GDM1 (cell line): ENCODE data around the gene VAV1.
A peak's percentile ranks its signal among the peaks of the same experiment; 100 is the strongest.

Source experiments
- DNase-seq: peaks from one replicate; lab custom pipeline; 2025; lab: John Stamatoyannopoulos, UW

The VAV1 gene

GRCh38 chr19:6772028-6772865, at the start of gene VAV1:
TSS of gene VAV1 (plus strand) at chr19:6772708. CDS start at chr19:6772808, 100 bp downstream.
- DNase-seq, result peak; percentile 89

GRCh38 chr19:6723108-6723618, 49.3 kb upstream of the VAV1 start:
- DNase-seq, result no peak

DNA sequence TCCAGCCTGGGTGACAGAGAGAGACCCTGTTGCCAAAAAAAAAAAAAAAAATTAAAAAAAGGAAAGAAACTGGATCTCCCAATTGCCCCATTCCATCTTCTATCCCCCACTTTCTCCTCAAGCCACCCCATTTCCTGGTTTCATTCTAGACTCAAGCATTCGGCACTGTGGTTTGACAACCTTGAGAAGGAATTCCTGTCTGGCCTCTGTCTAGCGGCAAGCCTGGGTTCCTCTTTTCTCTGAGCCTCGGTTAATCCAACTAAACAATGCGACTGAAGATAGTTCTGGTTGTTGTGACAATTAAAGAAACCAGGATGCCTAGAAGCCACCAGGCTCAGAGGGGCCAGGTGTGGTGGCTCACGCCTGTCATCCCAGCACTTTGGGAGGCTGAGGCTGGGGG, 48.8 kb upstream of the VAV1 start:
- peak; percentile 47 for DNase-seq

- no peak for DNase-seq
These were observed 47.6 kb upstream of the VAV1 start for GRCh38 chr19:6724631-6725492.

DNA sequence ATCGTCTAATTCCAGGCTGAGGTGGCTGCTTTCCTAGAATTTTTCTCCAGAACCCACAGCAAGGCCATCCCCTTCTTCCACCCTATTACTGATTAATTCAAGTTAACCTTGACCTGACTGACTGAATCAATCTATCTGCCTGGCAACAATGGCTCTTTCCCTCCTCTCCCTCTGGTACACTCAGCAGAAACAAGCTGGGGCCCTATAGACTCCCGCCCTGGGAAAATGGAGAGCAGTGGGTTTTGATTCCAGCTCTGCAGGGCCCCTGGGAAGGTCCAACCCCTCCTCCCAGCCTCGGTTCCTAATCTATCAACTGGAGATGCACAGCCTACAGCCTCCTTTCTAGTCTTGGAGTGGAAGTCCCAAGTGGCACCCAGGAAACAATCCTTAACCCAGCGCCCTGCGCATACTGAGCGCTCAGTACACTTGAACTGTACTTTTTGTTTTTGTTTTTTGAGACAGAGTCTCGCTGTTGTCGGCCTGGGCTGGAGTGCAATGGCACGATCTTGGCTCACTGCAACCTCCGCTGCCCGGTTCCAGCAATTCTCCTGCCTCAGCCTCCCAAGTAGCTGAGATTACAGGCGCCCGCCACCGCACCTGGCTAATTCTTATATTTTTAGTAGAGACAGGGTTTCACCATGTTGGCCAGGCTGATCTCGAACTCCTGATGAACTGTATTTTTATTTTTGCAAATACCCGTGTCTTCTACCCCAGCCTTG, 46.8 kb upstream of the VAV1 start:
- DNase-seq, result no peak

DNA sequence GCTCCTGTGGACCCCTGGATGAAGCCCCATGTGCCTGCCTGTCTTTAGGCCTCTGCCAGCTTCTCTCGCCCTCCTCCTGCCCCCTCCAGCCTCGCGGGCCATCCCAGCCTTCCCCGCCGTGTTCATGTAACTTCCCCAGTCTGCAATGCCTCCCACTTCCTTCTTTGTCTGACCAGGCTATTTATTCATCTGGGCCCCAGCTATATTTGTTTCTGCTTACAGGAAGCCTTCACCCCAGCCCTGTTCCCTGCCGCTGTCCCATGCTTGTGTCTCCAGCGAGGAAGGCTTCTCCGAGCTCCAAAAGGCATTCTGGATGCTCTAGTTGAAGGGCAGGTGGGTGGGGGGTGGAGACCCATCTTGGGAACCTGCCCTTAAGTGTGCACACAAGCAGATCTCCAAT, 44.2 kb upstream of the VAV1 start:
- peak; percentile 77 for DNase-seq

DNA sequence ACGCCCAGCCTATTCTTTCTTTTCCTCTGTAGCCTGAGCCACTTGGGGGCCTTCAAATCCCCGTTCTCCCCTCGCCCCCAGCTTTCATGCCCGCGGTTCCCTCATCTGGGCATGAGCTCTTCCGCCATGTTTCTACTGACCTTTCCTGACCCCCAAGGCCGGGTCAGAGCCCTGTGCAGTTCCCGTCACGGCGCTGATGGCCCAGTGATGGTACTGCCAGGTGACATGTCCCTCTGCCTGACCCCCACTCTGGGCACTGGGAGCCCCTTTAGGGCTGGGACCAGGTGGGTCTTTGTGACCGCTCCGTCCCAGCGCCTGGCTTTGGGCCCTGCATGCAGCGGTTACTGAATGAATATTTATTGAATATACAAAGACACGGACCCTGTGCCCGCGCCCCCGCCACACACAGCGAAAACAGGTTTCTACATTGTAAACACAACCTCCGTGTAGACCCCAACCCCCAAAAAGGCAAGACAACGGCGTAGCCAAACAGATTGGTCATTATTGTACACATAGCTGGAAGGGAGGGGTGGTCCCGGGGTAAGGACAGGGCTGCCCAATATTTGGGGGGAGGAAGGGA, 42.8 kb upstream of the VAV1 start:
- DNase-seq, result no peak

GRCh38 chr19:6730153-6730804, 42.2 kb upstream of the VAV1 start:
- DNase-seq, result no peak

- DNase-seq, result no peak
These were observed 41.4 kb upstream of the VAV1 start for GRCh38 chr19:6730941-6731670.

DNA sequence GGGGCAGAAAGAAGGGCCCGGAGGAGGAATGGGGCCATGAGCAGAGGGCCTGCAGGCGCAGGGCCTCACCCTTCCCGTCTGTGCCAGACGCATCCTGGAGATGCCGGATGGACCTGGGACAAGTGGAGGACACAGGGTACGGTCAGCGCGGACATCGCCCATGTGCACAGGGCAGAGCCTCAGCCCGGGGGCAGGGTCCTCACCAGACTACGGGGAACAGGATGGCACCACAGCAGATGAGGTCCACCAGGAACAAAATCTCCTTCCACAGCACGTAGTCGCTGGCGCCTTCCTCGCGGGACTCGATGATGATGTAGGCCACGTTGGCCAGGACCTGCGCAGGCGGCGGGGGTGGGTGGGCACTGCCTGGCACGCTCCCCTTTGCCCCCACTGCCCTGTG, 40.7 kb upstream of the VAV1 start:
- DNase-seq, result no peak

GRCh38 chr19:6732803-6733337, 39.6 kb upstream of the VAV1 start:
- no peak for DNase-seq

- DNase-seq, result no peak
These were observed 39.0 kb upstream of the VAV1 start for GRCh38 chr19:6733338-6734095.

- DNase-seq, result no peak
These were observed 38.3 kb upstream of the VAV1 start for GRCh38 chr19:6734096-6734696.

GRCh38 chr19:6735181-6735911, 37.2 kb upstream of the VAV1 start:
- DNase-seq, result no peak

DNA sequence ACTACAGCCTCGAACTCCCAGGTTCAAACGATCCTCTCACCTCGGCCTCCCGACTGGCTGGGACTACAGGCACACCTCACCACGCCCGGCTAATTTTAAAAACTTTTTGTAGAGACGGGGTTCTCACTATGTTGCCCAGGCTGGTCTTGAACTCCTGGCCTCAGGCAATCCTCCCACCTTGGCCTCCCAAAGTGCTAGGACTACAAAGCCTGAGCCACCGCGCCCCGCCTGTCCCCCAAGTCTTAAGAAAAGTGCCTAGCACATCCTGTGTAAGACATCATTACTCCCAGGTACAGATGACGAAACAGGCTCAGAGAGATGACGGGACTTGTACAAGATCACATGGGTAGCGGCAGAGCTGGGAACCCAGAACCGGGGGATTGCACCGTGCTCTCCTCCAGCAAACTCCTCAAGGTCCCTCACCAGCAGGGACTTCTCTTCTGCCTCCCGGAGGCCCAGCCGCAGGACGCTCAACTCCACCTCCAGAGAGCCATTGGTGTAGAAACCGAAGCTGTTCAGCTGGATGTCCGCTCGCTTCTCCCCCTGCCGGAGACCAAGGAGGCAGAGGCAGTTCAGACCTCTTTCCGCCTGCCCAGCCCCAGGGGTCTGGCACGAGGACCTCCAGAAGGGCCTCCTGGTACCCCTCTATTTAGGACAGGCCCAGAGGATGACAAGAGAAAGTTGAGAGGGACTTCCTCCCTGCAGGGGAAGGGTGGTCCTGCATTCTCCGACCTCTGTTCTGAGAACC, 36.2 kb upstream of the VAV1 start:
- peak; percentile 69 for DNase-seq

- no peak for DNase-seq
These were observed 35.6 kb upstream of the VAV1 start for GRCh38 chr19:6736917-6737283.

DNA sequence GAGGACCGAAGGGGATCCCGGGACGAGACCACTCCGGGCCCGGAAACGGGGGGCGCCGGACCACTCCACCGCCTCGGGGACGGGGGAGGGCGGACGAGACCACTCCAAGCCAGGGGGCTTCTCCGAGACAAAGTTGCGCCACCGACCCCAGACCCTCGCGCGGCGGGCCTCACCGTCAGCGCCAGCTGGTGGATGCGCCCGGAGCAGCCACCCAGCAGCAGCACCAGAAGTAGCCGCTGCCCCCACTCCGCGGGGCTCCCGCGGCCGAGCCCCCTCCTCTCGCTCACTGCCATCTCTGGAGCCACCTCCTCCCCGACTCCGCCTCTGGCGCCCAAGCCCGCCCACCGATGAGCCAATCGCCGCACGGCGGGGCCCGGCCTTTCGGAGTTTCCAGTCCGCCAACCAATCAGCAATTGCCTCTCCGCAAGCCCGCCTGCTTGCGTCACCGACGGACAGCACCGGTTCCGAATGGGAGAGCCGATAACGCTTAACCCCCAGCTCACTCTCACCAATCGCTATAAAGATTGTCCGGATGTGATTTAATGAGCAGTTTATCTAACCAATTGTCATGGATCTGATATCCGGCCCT, 35.1 kb upstream of the VAV1 start, which contains the start of gene GPR108:
Gene GPR108 (minus strand): TSS at position 297 of the 589 bp plus-strand sequence. CDS start 4 bp downstream, at position 293.
- peak; percentile 99 for DNase-seq
